ENCODE results near the gene TNS2.

The TNS2 gene

GRCh38 chr12:53044896-53045695, 4.8 kb upstream of the TNS2 start:
- H3K9me3 ChIP-seq (ENCODE audit: control insufficient read depth in 1 of 2, low read length in 2 of 2): no peaks in the 10 kb centered on the region
- peak overlapping the region; percentile 96 for H3K27ac ChIP-seq (ENCODE audit: low read length)
- peaks cover 29 to 46% of the 10 kb centered on the region in 2 donors for H3K4me1 ChIP-seq (ENCODE audit: control insufficient read depth in 1 of 2, insufficient read depth in 2 of 2, low read length in 2 of 2)
- H3K4me3 ChIP-seq (ENCODE audit: low read depth in 1 of 2, low read length in 2 of 2): peak overlapping the region; percentile 65 to 89
- peaks cover 0 to 3% of the 10 kb centered on the region in 2 donors for H3K36me3 ChIP-seq (ENCODE audit: control insufficient read depth in 1 of 2, insufficient read depth in 2 of 2, low read length in 2 of 2)
- no peaks in the 10 kb centered on the region for H3K27me3 ChIP-seq (ENCODE audit: low read depth, low read length)

DNA sequence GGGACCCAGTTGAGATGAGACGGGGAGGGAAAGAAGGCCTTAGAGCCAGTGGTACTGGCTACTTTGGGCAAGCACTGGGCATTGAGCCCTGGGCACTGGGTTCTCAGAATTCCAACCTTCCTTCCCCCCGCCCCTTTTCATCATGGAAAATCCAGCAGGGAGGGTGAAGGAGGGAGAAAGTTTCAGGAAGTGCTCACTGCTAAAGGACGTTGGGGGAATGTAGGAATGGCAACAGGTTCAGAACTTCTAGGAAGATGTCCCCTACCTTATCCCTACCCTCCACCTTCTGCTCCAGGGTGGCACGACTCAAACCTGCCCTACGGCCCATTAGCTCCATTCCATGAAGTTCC, 4.2 kb upstream of the TNS2 start:
- Histone ChIP-seq H3K4me1 (ENCODE audit: control insufficient read depth in 1 of 2, insufficient read depth in 2 of 2, low read length in 2 of 2) (peaks cover 29 to 51% of the 10 kb centered on the region in 2 donors), H3K36me3 (ENCODE audit: control insufficient read depth in 1 of 2, insufficient read depth in 2 of 2, low read length in 2 of 2) (peaks cover 0 to 3% of the 10 kb centered on the region in 2 donors), H3K27ac (ENCODE audit: low read length) (peak overlapping the region; percentile 96), H3K9me3 (ENCODE audit: control insufficient read depth in 1 of 2, low read length in 2 of 2) (no peaks in the 10 kb centered on the region), H3K27me3 (ENCODE audit: low read depth, low read length) (no peaks in the 10 kb centered on the region), H3K4me3 (ENCODE audit: low read depth in 1 of 2, low read length in 2 of 2) (peak overlapping the region; percentile 65 to 89)

GRCh38 chr12:53046655-53047220, 3.1 kb upstream of the TNS2 start:
- H3K9me3 ChIP-seq (ENCODE audit: control insufficient read depth in 1 of 2, low read length in 2 of 2): no peaks in the 10 kb centered on the region
- peaks cover 0 to 3% of the 10 kb centered on the region in 2 donors for H3K36me3 ChIP-seq (ENCODE audit: control insufficient read depth in 1 of 2, insufficient read depth in 2 of 2, low read length in 2 of 2)
- peak overlapping the region; percentile 96 for H3K27ac ChIP-seq (ENCODE audit: low read length)
- no peaks in the 10 kb centered on the region for H3K27me3 ChIP-seq (ENCODE audit: low read depth, low read length)
- H3K4me1 ChIP-seq (ENCODE audit: control insufficient read depth in 1 of 2, insufficient read depth in 2 of 2, low read length in 2 of 2): peaks cover 38 to 62% of the 10 kb centered on the region in 2 donors
- H3K4me3 ChIP-seq (ENCODE audit: low read depth in 1 of 2, low read length in 2 of 2): peak overlapping the region; percentile 65 to 89

GRCh38 chr12:53047221-53048032, 2.4 kb upstream of the TNS2 start:
- H3K9me3 ChIP-seq (ENCODE audit: control insufficient read depth in 1 of 2, low read length in 2 of 2): no peaks in the 10 kb centered on the region
- H3K4me3 ChIP-seq (ENCODE audit: low read depth in 1 of 2, low read length in 2 of 2): peak overlapping the region; percentile 50 to 61
- peak overlapping the region; percentile 95 for H3K27ac ChIP-seq (ENCODE audit: low read length)
- H3K36me3 ChIP-seq (ENCODE audit: control insufficient read depth in 1 of 2, insufficient read depth in 2 of 2, low read length in 2 of 2): peaks cover 3 to 4% of the 10 kb centered on the region in 2 donors
- H3K4me1 ChIP-seq (ENCODE audit: control insufficient read depth in 1 of 2, insufficient read depth in 2 of 2, low read length in 2 of 2): peaks cover 43 to 69% of the 10 kb centered on the region in 2 donors
- no peaks in the 10 kb centered on the region for H3K27me3 ChIP-seq (ENCODE audit: low read depth, low read length)

DNA sequence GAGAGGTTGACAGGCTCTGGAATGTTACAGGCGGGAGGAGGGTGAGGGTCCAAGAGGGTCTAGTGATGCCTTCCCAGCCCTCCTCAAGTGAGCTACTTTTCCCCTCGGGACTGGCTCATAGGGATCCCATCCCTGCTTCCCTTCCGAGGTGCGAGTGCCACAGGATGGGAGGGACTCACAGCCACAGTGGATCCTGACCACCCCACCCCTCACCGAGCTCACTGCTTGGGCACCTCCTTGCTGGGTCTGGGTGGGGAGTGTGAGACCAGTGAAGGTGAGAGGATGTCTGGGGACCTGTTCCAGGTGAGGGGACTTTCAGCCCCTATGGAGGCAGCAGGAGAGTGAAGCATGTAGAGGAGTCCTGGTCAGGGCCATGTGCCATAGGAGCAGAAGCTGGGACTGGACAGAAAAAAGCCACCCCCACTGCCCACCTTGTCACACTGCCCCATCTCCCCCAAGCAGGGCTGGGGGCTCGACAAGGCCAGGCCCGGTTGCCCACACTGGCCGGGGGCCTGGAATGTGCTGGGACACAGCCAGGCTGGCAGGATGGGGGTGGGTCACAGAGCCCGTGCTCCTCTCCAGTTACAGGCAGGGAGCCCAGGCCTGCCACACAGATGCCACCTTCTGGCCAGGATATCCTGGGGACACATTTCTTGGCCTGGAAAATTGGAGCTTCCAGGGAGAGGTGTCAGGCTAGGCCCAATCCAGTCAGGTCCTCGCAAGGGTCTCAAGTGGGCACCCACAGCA, 1.7 kb upstream of the TNS2 start:
- no peaks in the 10 kb centered on the region for H3K27me3 ChIP-seq (ENCODE audit: low read depth, low read length)
- peak overlapping the region; percentile 95 for H3K27ac ChIP-seq (ENCODE audit: low read length)
- no peaks in the 10 kb centered on the region for H3K9me3 ChIP-seq (ENCODE audit: control insufficient read depth in 1 of 2, low read length in 2 of 2)
- peak overlapping the region; percentile 50 to 61 for H3K4me3 ChIP-seq (ENCODE audit: low read depth in 1 of 2, low read length in 2 of 2)
- peaks cover 48 to 71% of the 10 kb centered on the region in 2 donors for H3K4me1 ChIP-seq (ENCODE audit: control insufficient read depth in 1 of 2, insufficient read depth in 2 of 2, low read length in 2 of 2)
- H3K36me3 ChIP-seq (ENCODE audit: control insufficient read depth in 1 of 2, insufficient read depth in 2 of 2, low read length in 2 of 2): peaks cover 3 to 4% of the 10 kb centered on the region in 2 donors

GRCh38 chr12:53048780-53049401, 974 bp upstream of the TNS2 start:
- H3K27ac ChIP-seq (ENCODE audit: low read length): peak overlapping the region; percentile 95
- H3K27me3 ChIP-seq (ENCODE audit: low read depth, low read length): no peaks in the 10 kb centered on the region
- peak overlapping the region; percentile 61 to 76 for H3K4me3 ChIP-seq (ENCODE audit: low read depth in 1 of 2, low read length in 2 of 2)
- H3K36me3 ChIP-seq (ENCODE audit: control insufficient read depth in 1 of 2, insufficient read depth in 2 of 2, low read length in 2 of 2): peaks cover 3 to 4% of the 10 kb centered on the region in 2 donors
- no peaks in the 10 kb centered on the region for H3K9me3 ChIP-seq (ENCODE audit: control insufficient read depth in 1 of 2, low read length in 2 of 2)
- H3K4me1 ChIP-seq (ENCODE audit: control insufficient read depth in 1 of 2, insufficient read depth in 2 of 2, low read length in 2 of 2): peaks cover 54 to 76% of the 10 kb centered on the region in 2 donors

GRCh38 chr12:53050426-53051057, 677 bp downstream of the TNS2 start:
- no peaks in the 10 kb centered on the region for H3K9me3 ChIP-seq (ENCODE audit: control insufficient read depth in 1 of 2, low read length in 2 of 2)
- H3K36me3 ChIP-seq (ENCODE audit: control insufficient read depth in 1 of 2, insufficient read depth in 2 of 2, low read length in 2 of 2): peaks cover 3 to 4% of the 10 kb centered on the region in 2 donors
- peak overlapping the region; percentile 61 to 76 for H3K4me3 ChIP-seq (ENCODE audit: low read depth in 1 of 2, low read length in 2 of 2)
- H3K4me1 ChIP-seq (ENCODE audit: control insufficient read depth in 1 of 2, insufficient read depth in 2 of 2, low read length in 2 of 2): peaks cover 43 to 76% of the 10 kb centered on the region in 2 donors
- H3K27me3 ChIP-seq (ENCODE audit: low read depth, low read length): no peaks in the 10 kb centered on the region
- peak overlapping the region; percentile 95 for H3K27ac ChIP-seq (ENCODE audit: low read length)

- peaks cover 38 to 70% of the 10 kb centered on the region in 2 donors for H3K4me1 ChIP-seq (ENCODE audit: control insufficient read depth in 1 of 2, insufficient read depth in 2 of 2, low read length in 2 of 2)
- H3K27me3 ChIP-seq (ENCODE audit: low read depth, low read length): no peaks in the 10 kb centered on the region
- peak overlapping the region; percentile 95 for H3K27ac ChIP-seq (ENCODE audit: low read length)
- peaks cover 3 to 4% of the 10 kb centered on the region in 2 donors for H3K36me3 ChIP-seq (ENCODE audit: control insufficient read depth in 1 of 2, insufficient read depth in 2 of 2, low read length in 2 of 2)
- no peaks in the 10 kb centered on the region for H3K9me3 ChIP-seq (ENCODE audit: control insufficient read depth in 1 of 2, low read length in 2 of 2)
- peak overlapping the region; percentile 61 to 76 for H3K4me3 ChIP-seq (ENCODE audit: low read depth in 1 of 2, low read length in 2 of 2)
Measured at GRCh38 chr12:53051058-53051880, 1.4 kb downstream of the TNS2 start.

DNA sequence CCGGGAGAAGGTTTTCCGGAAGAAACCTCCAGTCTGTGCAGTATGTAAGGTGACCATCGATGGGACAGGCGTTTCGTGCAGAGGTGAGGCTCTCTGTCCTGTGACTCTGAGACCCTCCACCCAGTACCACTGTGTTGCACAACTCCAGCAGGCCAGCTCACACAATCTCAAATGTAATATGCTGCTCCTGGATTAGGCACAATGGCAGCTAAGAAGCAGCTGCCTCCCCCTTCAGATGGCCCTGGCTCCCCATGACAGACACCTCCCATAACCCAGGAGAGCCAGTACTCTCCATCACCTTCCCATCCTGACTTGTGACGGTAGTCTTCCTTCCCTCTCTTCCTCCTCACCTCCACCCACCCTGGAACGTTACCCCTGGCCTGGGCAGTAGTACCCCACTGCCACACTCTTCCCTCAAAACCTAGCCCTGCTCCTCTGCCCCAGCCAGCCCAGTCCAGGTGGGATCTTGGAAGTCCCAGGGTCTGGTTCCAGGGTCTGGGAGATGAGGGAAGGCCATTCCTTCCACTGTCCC, 2.1 kb downstream of the TNS2 start:
- Histone ChIP-seq H3K4me3 (ENCODE audit: low read depth in 1 of 2, low read length in 2 of 2) (peak overlapping the region; percentile 61 to 76), H3K4me1 (ENCODE audit: control insufficient read depth in 1 of 2, insufficient read depth in 2 of 2, low read length in 2 of 2) (peaks cover 38 to 70% of the 10 kb centered on the region in 2 donors), H3K9me3 (ENCODE audit: control insufficient read depth in 1 of 2, low read length in 2 of 2) (no peaks in the 10 kb centered on the region), H3K36me3 (ENCODE audit: control insufficient read depth in 1 of 2, insufficient read depth in 2 of 2, low read length in 2 of 2) (peaks cover 3 to 4% of the 10 kb centered on the region in 2 donors), H3K27ac (ENCODE audit: low read length) (peak overlapping the region; percentile 95), H3K27me3 (ENCODE audit: low read depth, low read length) (no peaks in the 10 kb centered on the region)

Measured in muscle layer of duodenum (tissue), 2 donors.